Stimulated activated CD8-positive, alpha-beta memory T cell treated with anti-CD3 and anti-CD28 coated beads, Interleukin-7, amount 100 ng/mL, for 48 hours (primary cell): ENCODE data around the gene CHTOP.
"Not testable (repeated sequence)": the region's sequence is repeated elsewhere in the genome, so short reads cannot be mapped to it uniquely, and the experiment has no call there.

Experiments
- DNase-seq, 2 donors: peaks; one replicate each; pipeline ENCODE4 v3.0.0-alpha.2; 2020; ENCODE audit warnings: low read depth in 1 of 2; ENCODE audit errors: extremely low read depth in 1 of 2

The CHTOP gene

GRCh38 chr1:153631047-153632022 lies 2.5 kb upstream of the CHTOP start:
- no peak for DNase-seq

- DNase-seq, result no peak
Observed at GRCh38 chr1:153633161-153633753, 609 bp upstream of the CHTOP start.

- no peak for DNase-seq
Observed at GRCh38 chr1:153635872-153636271, 2.0 kb downstream of the CHTOP start.

GRCh38 chr1:153636312-153636711 lies 2.4 kb downstream of the CHTOP start:
- DNase-seq, result no peak

GRCh38 chr1:153638261-153638660 lies 4.4 kb downstream of the CHTOP start:
- DNase-seq, result no peak

- no peak for DNase-seq
Observed at GRCh38 chr1:153639280-153639679, 5.4 kb downstream of the CHTOP start.

GRCh38 chr1:153640213-153640612 lies 6.3 kb downstream of the CHTOP start:
- not testable (repeated sequence) for DNase-seq

- no peak for DNase-seq
Observed at GRCh38 chr1:153640861-153641260, 7.0 kb downstream of the CHTOP start.

- DNase-seq, result no peak
Observed at GRCh38 chr1:153642161-153642560, 8.3 kb downstream of the CHTOP start.

GRCh38 chr1:153643100-153643499 lies 9.2 kb downstream of the CHTOP start:
- DNase-seq, result no peak

- DNase-seq, result no peak
Observed at GRCh38 chr1:153643816-153644215, 9.9 kb downstream of the CHTOP start.

- no peak for DNase-seq
Observed at GRCh38 chr1:153646672-153647345, 12.9 kb downstream of the CHTOP start.

- no peak for DNase-seq
Observed at GRCh38 chr1:153647346-153647714, 13.5 kb downstream of the CHTOP start.

GRCh38 chr1:153648000-153648643 lies 14.3 kb downstream of the CHTOP start:
- DNase-seq, result no peak

GRCh38 chr1:153649137-153649862 lies 15.4 kb downstream of the CHTOP start:
- no peak for DNase-seq

- no peak for DNase-seq
Observed at GRCh38 chr1:153649863-153650235, 16.0 kb downstream of the CHTOP start.

- no peak for DNase-seq
Observed at GRCh38 chr1:153651771-153652170, 17.9 kb downstream of the CHTOP start.

- DNase-seq, result no peak
Observed at GRCh38 chr1:153652805-153653500, 19.1 kb downstream of the CHTOP start.

- DNase-seq, result no peak
Observed at GRCh38 chr1:153655333-153655732, 21.5 kb downstream of the CHTOP start.
